Neuronal stem cell (in vitro differentiated cells): ENCODE results near the gene ARL5B.
"Not testable (repeated sequence)": the region's sequence is repeated elsewhere in the genome, so short reads cannot be mapped to it uniquely, and the experiment has no call there.

ENCODE experiments used
- DNase-seq: peaks from one replicate; pipeline ENCODE4 v3.0.0-alpha.2; 2013; ENCODE audit warnings: low spot score
- H2AFZ ChIP-seq: one replicate; pipeline ENCODE4 v1.6.1; 2013; ENCODE audit warnings: mild to moderate bottlenecking, low read length, inconsistent platforms
- H2AK5ac ChIP-seq: 2 replicates; pipeline ENCODE4 v1.6.1; 2013; ENCODE audit warnings: low read depth, mild to moderate bottlenecking, inconsistent platforms, low read length, moderate library complexity, mixed read lengths
- H2BK120ac ChIP-seq: 2 replicates; pipeline ENCODE4 v1.6.1; 2013; ENCODE audit warnings: low read depth, mild to moderate bottlenecking, inconsistent platforms, low read length, moderate library complexity, mixed read lengths
- H2BK12ac ChIP-seq: one replicate; pipeline ENCODE4 v1.6.1; 2013; ENCODE audit warnings: low read length, inconsistent platforms
- H2BK15ac ChIP-seq: 2 replicates; pipeline ENCODE4 v1.6.1; 2013; ENCODE audit warnings: mild to moderate bottlenecking, low read length, inconsistent platforms, mixed read lengths
- H2BK5ac ChIP-seq: one replicate; pipeline ENCODE4 v1.6.1; 2013; ENCODE audit warnings: inconsistent platforms, mild to moderate bottlenecking, low read length, moderate library complexity
- H3K14ac ChIP-seq: one replicate; pipeline ENCODE4 v1.6.1; 2013; ENCODE audit warnings: low read length, inconsistent platforms
- H3K18ac ChIP-seq: 2 replicates; pipeline ENCODE4 v1.6.1; 2013; ENCODE audit warnings: low read length, inconsistent platforms
- H3K23ac ChIP-seq: 2 replicates; pipeline ENCODE4 v1.6.1; 2013; ENCODE audit warnings: low read depth, mild to moderate bottlenecking, mixed read lengths, low read length, inconsistent platforms; ENCODE audit not compliant: poor library complexity
- H3K27ac ChIP-seq: replicated peaks from 3 replicates; pipeline ENCODE4 v1.5.1; 2013; ENCODE audit warnings: low read length, inconsistent platforms
- H3K27me3 ChIP-seq, 3 experiments: 2 replicates each; pipeline ENCODE4 v1.6.1; 2013; ENCODE audit warnings: low read length in 3 of 3, mild to moderate bottlenecking in 2 of 3, inconsistent platforms in 1 of 3, low read depth in 1 of 3, mixed read lengths in 1 of 3, moderate library complexity in 1 of 3; ENCODE audit not compliant: control insufficient read depth in 3 of 3, insufficient read depth in 3 of 3
- H3K36me3 ChIP-seq, 2 donors: replicated peaks in 1 of 2; 2 replicates each; pipeline ENCODE4 v1.6.1; 2013; ENCODE audit warnings: low read length in 2 of 2; ENCODE audit not compliant: control insufficient read depth in 2 of 2, insufficient read depth in 2 of 2
- H3K4ac ChIP-seq: 2 replicates; pipeline ENCODE4 v1.6.1; 2013; ENCODE audit warnings: inconsistent platforms, mild to moderate bottlenecking, low read length, moderate library complexity
- H3K4me1 ChIP-seq, 2 donors: 1 replicate in 1 of 2; 2 replicates in 1 of 2; pipeline ENCODE4 v1.6.1; 2013; ENCODE audit warnings: low read length in 2 of 2, low read depth in 1 of 2; ENCODE audit not compliant: control insufficient read depth in 2 of 2, insufficient read depth in 1 of 2
- H3K4me2 ChIP-seq: one replicate; pipeline ENCODE4 v1.6.1; 2013; ENCODE audit warnings: mild to moderate bottlenecking, low read length, inconsistent platforms; ENCODE audit not compliant: insufficient read depth, poor library complexity, severe bottlenecking
- H3K4me3 ChIP-seq, 2 donors: 2 replicates each; pipeline ENCODE4 v1.5.1; 2013; ENCODE audit warnings: low read length in 2 of 2, mild to moderate bottlenecking in 2 of 2, inconsistent platforms in 1 of 2, moderate library complexity in 1 of 2
- H3K79me1 ChIP-seq: one replicate; pipeline ENCODE4 v1.6.1; 2013; ENCODE audit warnings: low read depth, mild to moderate bottlenecking, inconsistent platforms, low read length, moderate library complexity
- H3K9ac ChIP-seq: one replicate; pipeline ENCODE4 v1.6.1; 2013; ENCODE audit warnings: mild to moderate bottlenecking, low read depth, low read length, inconsistent platforms; ENCODE audit not compliant: poor library complexity
- H3K9me3 ChIP-seq, 2 donors: replicated peaks in 1 of 2; 2 replicates each; pipeline versions ENCODE3 to v1.6.1; 2013; ENCODE audit warnings: low read length in 2 of 2, mild to moderate bottlenecking in 2 of 2, inconsistent platforms in 1 of 2, low read depth in 1 of 2, mixed read lengths in 1 of 2, moderate library complexity in 1 of 2; ENCODE audit not compliant: control insufficient read depth in 2 of 2, insufficient read depth in 1 of 2
- H4K8ac ChIP-seq: one replicate; pipeline ENCODE4 v1.6.1; 2013; ENCODE audit warnings: low read depth, mild to moderate bottlenecking, inconsistent platforms, low read length, moderate library complexity
- H4K91ac ChIP-seq: one replicate; pipeline ENCODE4 v1.6.1; 2013; ENCODE audit warnings: low read length, low read depth, mild to moderate bottlenecking, inconsistent platforms; ENCODE audit not compliant: poor library complexity
- WGBS, 2 donors: extraction: QIAGEN DNeasy Blood & Tissue Kit; methylation state at CpG; one replicate each; pipeline ENCODE4 v1.1.7; 2013; ENCODE audit warnings: missing lambda C conversion rate in 2 of 2, mixed read lengths in 1 of 2; ENCODE audit not compliant: insufficient read length in 2 of 2, insufficient replicate concordance in 1 of 2; ENCODE audit errors: extremely low coverage in 2 of 2; 5-methylcytosine and 5-hydroxymethylcytosine counted together

Gene ARL5B

DNA sequence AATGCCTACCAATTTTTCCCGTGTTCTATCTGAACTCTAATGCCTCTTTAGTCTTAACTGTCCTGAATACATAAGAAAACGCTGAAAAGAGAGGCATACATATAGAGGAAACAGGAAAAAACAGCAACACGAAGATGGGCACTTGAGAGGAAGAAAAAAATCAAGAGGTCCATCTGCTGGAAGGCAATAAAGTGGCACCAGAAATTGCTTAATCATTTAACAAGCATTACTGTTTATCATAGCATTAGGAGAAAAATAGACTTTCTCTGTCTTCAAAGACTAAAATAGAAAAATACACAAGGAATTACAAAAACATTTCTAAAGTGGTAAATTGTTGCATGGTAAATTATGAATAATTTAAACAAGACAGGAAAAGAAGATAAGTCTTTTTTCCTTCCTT lies 42.9 kb upstream of the ARL5B start:
- Histone ChIP-seq H4K8ac (no peak overlapping the region), H2AK5ac (no peak overlapping the region), H2BK120ac (no peak overlapping the region), H2BK15ac (no peak overlapping the region), H3K36me3 (peaks cover 8 to 60% of the 10 kb centered on the region in 2 donors), H3K4me2 (no peak overlapping the region), H3K9me3 (peaks cover 0 to 6% of the 10 kb centered on the region in 2 donors), H3K79me1 (no peaks in the 10 kb centered on the region), H2BK12ac (no peak overlapping the region), H3K23ac (no peak overlapping the region), H3K9ac (no peak overlapping the region), H3K4ac (no peak overlapping the region), H2BK5ac (no peak overlapping the region), H3K4me1 (no peaks in the 10 kb centered on the region), H2AFZ (no peak overlapping the region), H3K14ac (no peak overlapping the region), H3K27ac (no peak overlapping the region), H4K91ac (no peak overlapping the region), H3K27me3 (no peaks in the 10 kb centered on the region), H3K4me3 (no peak overlapping the region), H3K18ac (no peak overlapping the region)
- no peak for DNase-seq
- no CpG with 5 or more reads among the region's 3 CpGs for WGBS, 2 donors

- H2BK5ac ChIP-seq = no peak overlapping the region
- H3K4ac ChIP-seq = no peak overlapping the region
- no peak overlapping the region for H3K27ac ChIP-seq
- H4K8ac ChIP-seq = no peak overlapping the region
- H3K27me3 ChIP-seq = no peaks in the 10 kb centered on the region
- no peaks in the 10 kb centered on the region for H3K9me3 ChIP-seq
- H3K9ac ChIP-seq = no peak overlapping the region
- H3K14ac ChIP-seq = no peak overlapping the region
- H2BK12ac ChIP-seq = no peak overlapping the region
- H3K4me1 ChIP-seq = no peaks in the 10 kb centered on the region
- H3K79me1 ChIP-seq = no peaks in the 10 kb centered on the region
- no peak overlapping the region for H4K91ac ChIP-seq
- no peak overlapping the region for H3K4me3 ChIP-seq
- H2BK15ac ChIP-seq = no peak overlapping the region
- no peak overlapping the region for H3K18ac ChIP-seq
- H2AK5ac ChIP-seq = no peak overlapping the region
- H3K36me3 ChIP-seq = peaks cover 11 to 47% of the 10 kb centered on the region in 2 donors
- H2BK120ac ChIP-seq = no peak overlapping the region
- H3K23ac ChIP-seq = no peak overlapping the region
- H2AFZ ChIP-seq = no peak overlapping the region
- no CpG with 5 or more reads among the region's 3 CpGs for WGBS, 2 donors
- no peak overlapping the region for H3K4me2 ChIP-seq
- no peak for DNase-seq
These were observed 40.2 kb upstream of the ARL5B start for GRCh38 chr10:18619016-18619415.

GRCh38 chr10:18620856-18621255 lies 38.4 kb upstream of the ARL5B start:
- H3K14ac ChIP-seq = no peak overlapping the region
- no peak overlapping the region for H3K27ac ChIP-seq
- no peak overlapping the region for H2BK120ac ChIP-seq
- H3K4ac ChIP-seq = no peak overlapping the region
- H4K91ac ChIP-seq = no peak overlapping the region
- H3K4me1 ChIP-seq = no peaks in the 10 kb centered on the region
- no peak overlapping the region for H3K4me2 ChIP-seq
- no peak overlapping the region for H4K8ac ChIP-seq
- H2AK5ac ChIP-seq = no peak overlapping the region
- H3K23ac ChIP-seq = no peak overlapping the region
- H2AFZ ChIP-seq = no peak overlapping the region
- DNase-seq = no peak
- no peak overlapping the region for H2BK5ac ChIP-seq
- H2BK12ac ChIP-seq = no peak overlapping the region
- H3K18ac ChIP-seq = no peak overlapping the region
- H3K27me3 ChIP-seq = no peaks in the 10 kb centered on the region
- H3K4me3 ChIP-seq = no peak overlapping the region
- H3K9me3 ChIP-seq = no peaks in the 10 kb centered on the region
- peaks cover 9 to 48% of the 10 kb centered on the region in 2 donors for H3K36me3 ChIP-seq
- no peak overlapping the region for H3K9ac ChIP-seq
- no peaks in the 10 kb centered on the region for H3K79me1 ChIP-seq
- no peak overlapping the region for H2BK15ac ChIP-seq

- H3K27me3 ChIP-seq, H2BK120ac ChIP-seq, H4K91ac ChIP-seq, H2BK15ac ChIP-seq, H3K79me1 ChIP-seq, H3K23ac ChIP-seq, H3K9me3 ChIP-seq, H3K4ac ChIP-seq, H3K4me2 ChIP-seq, H4K8ac ChIP-seq, DNase-seq, H3K9ac ChIP-seq, H2BK5ac ChIP-seq, H2AK5ac ChIP-seq, H3K27ac ChIP-seq, H2BK12ac ChIP-seq, H3K14ac ChIP-seq, H3K4me1 ChIP-seq, H3K18ac ChIP-seq, H2AFZ ChIP-seq, H3K4me3 ChIP-seq: not testable (repeated sequence)
- no CpG with 5 or more reads among the region's 1 CpG for WGBS, 2 donors
- H3K36me3 ChIP-seq = peaks cover 6 to 38% of the 10 kb centered on the region in 2 donors
These were observed 35.6 kb upstream of the ARL5B start for GRCh38 chr10:18623671-18624070.
